Smooth muscle cell (in vitro differentiated cells): Measurements from ENCODE around the gene KRTAP4-9. TPM values are rescaled to one million over a fixed set of nuclear protein-coding genes. Genes with fewer than 3 reads are reported as not detected.
A peak's percentile ranks its signal among the peaks of the same experiment; 100 is the strongest.

ENCODE experiments used
- DNase-seq: peaks from one replicate; lab custom pipeline; 2025; ENCODE audit not compliant: unreplicated experiment; lab: John Stamatoyannopoulos, UW
- H2AFZ ChIP-seq: fragments of 200-600 bp; sonication (generic); 2 replicates; pipeline ENCODE4 v1.6.0; 2016; ENCODE audit warnings: antibody characterized with exemption, low read depth, mild to moderate bottlenecking
- H3F3A ChIP-seq: fragments of 200-600 bp; sonication (generic); 2 replicates; pipeline ENCODE4 v1.6.0; 2017; ENCODE audit warnings: antibody characterized with exemption, low read depth
- H3K27ac ChIP-seq: fragments of 200-600 bp; sonication (generic); 2 replicates; pipeline ENCODE4 v1.5.1; 2016; ENCODE audit warnings: low read depth, mild to moderate bottlenecking
- H3K27me3 ChIP-seq: fragments of 200-600 bp; sonication (generic); 2 replicates; pipeline ENCODE4 v1.6.1; 2016; ENCODE audit warnings: low read depth, mild to moderate bottlenecking
- H3K36me3 ChIP-seq: fragments of 200-600 bp; sonication (generic); 2 replicates; pipeline ENCODE4 v1.5.1; 2016; ENCODE audit warnings: low read depth
- H3K4me1 ChIP-seq: fragments of 200-600 bp; sonication (generic); 2 replicates; pipeline ENCODE4 v1.5.1; 2016; ENCODE audit warnings: low read depth
- H3K4me2 ChIP-seq: fragments of 200-600 bp; sonication (generic); 2 replicates; pipeline ENCODE4 v1.6.0; 2016; ENCODE audit warnings: mild to moderate bottlenecking
- H3K4me3 ChIP-seq: fragments of 200-600 bp; sonication (generic); 2 replicates; pipeline ENCODE4 v1.5.1; 2016; ENCODE audit warnings: mild to moderate bottlenecking
- H3K79me2 ChIP-seq: fragments of 200-600 bp; sonication (generic); 2 replicates; pipeline ENCODE4 v1.6.0; 2016; ENCODE audit warnings: low read depth, mild to moderate bottlenecking
- H3K9ac ChIP-seq: fragments of 200-600 bp; sonication (generic); 2 replicates; pipeline ENCODE4 v1.6.0; 2016; ENCODE audit warnings: low read depth
- H3K9me3 ChIP-seq: fragments of 200-600 bp; sonication (generic); replicated peaks from 2 replicates; pipeline ENCODE4 v1.5.1; 2016; ENCODE audit warnings: low read depth
- H4K20me1 ChIP-seq: fragments of 200-600 bp; sonication (generic); 2 replicates; pipeline ENCODE4 v1.6.0; 2016; ENCODE audit warnings: low read depth
- CTCF ChIP-seq: fragments of 200-600 bp; sonication (generic); IDR thresholded peaks from 2 replicates; pipeline ENCODE4 v1.5.1; 2017; ENCODE audit warnings: borderline replicate concordance, mild to moderate bottlenecking, antibody characterized with exemption; ENCODE audit not compliant: insufficient read depth, poor library complexity, severe bottlenecking
- WGBS: methylation state at CpG from one replicate; pipeline ENCODE4 v1.1.7; 2016; ENCODE audit warnings: low lambda C conversion rate; 5-methylcytosine and 5-hydroxymethylcytosine counted together
- polyA plus RNA-seq: library from polyadenylated mRNA; unstranded; fragments of >200 nt; fragmentation: Nextera tagmentation; extraction: Ambion mirVana; gene quantifications from 2 replicates; pipeline ENCODE4 v1.2.1, GENCODE V29; 2016
- total RNA-seq: library from RNA; depleted of rRNA; stranded (reverse); fragments of >200 nt; gene quantifications from 2 replicates; pipeline ENCODE4 v1.2.3, GENCODE V29; 2014

Gene KRTAP4-9
- total and polyA plus RNA-seq, 2 experiments from 2014 or later, result not detected

- Histone ChIP-seq H3K27ac (no peak within 1 kb of the TSS), H2AFZ (no peak within 1 kb of the TSS), H3K9ac (no peak within 1 kb of the TSS), H3K9me3 (no peaks in the 10 kb centered on the region), H3K27me3 (no peaks in the 10 kb centered on the region), H3F3A (no peaks in the 10 kb centered on the region), H4K20me1 (no peaks in the 10 kb centered on the region), H3K4me2 (no peak within 1 kb of the TSS), H3K36me3 (no peaks in the 10 kb centered on the region), H3K4me3 (no peak within 1 kb of the TSS), H3K4me1 (no peaks in the 10 kb centered on the region), H3K79me2 (no peaks in the 10 kb centered on the region)
- 84% methylated on average over 2 of the region's 2 CpGs for WGBS
- DNase-seq, result no peak
- TF ChIP-seq CTCF, result no peak
Measured at GRCh38 chr17:41149652-41149985, 44.4 kb downstream of the KRTAP4-9 start, which contains the start of gene KRTAP4-5. TSS of gene KRTAP4-5 (minus strand) at chr17:41149825. CDS start at chr17:41149767, 58 bp downstream.

- no peaks in the 10 kb centered on the region for H3K9me3 ChIP-seq
- H4K20me1 ChIP-seq, result no peaks in the 10 kb centered on the region
- H3K9ac ChIP-seq, result no peak overlapping the region
- H3K36me3 ChIP-seq, result no peaks in the 10 kb centered on the region
- no peaks in the 10 kb centered on the region for H3K4me1 ChIP-seq
- DNase-seq, result no peak
- no peak overlapping the region for H3K4me3 ChIP-seq
- no peaks in the 10 kb centered on the region for H3K79me2 ChIP-seq
- no peak overlapping the region for H2AFZ ChIP-seq
- H3K27ac ChIP-seq, result no peak overlapping the region
- WGBS, result 87% methylated on average over 4 of the region's 4 CpGs
- no peaks in the 10 kb centered on the region for H3K27me3 ChIP-seq
- no peaks in the 10 kb centered on the region for H3F3A ChIP-seq
- TF ChIP-seq CTCF, result no peak
- no peak overlapping the region for H3K4me2 ChIP-seq
Measured at GRCh38 chr17:41150026-41150425, 44.8 kb downstream of the KRTAP4-9 start.

GRCh38 chr17:41151525-41151924, 46.3 kb downstream of the KRTAP4-9 start:
- Histone ChIP-seq H3K9me3 (no peaks in the 10 kb centered on the region), H3K79me2 (no peaks in the 10 kb centered on the region), H2AFZ (no peak overlapping the region), H3F3A (no peaks in the 10 kb centered on the region), H3K4me1 (no peaks in the 10 kb centered on the region), H4K20me1 (no peaks in the 10 kb centered on the region), H3K4me2 (no peak overlapping the region), H3K27me3 (no peaks in the 10 kb centered on the region), H3K36me3 (no peaks in the 10 kb centered on the region), H3K9ac (no peak overlapping the region), H3K4me3 (no peak overlapping the region), H3K27ac (no peak overlapping the region)
- DNase-seq, result no peak
- WGBS, result 95% methylated on average over 2 of the region's 2 CpGs
- TF ChIP-seq CTCF, result no peak

GRCh38 chr17:41153856-41154255, 48.7 kb downstream of the KRTAP4-9 start:
- H4K20me1 ChIP-seq, result no peaks in the 10 kb centered on the region
- no peak overlapping the region for H3K9ac ChIP-seq
- WGBS, result 7% methylated on average over 2 of the region's 2 CpGs
- H3K27me3 ChIP-seq, result no peaks in the 10 kb centered on the region
- no peak overlapping the region for H3K4me3 ChIP-seq
- no peaks in the 10 kb centered on the region for H3K4me1 ChIP-seq
- H3F3A ChIP-seq, result no peaks in the 10 kb centered on the region
- H3K36me3 ChIP-seq, result no peaks in the 10 kb centered on the region
- H3K4me2 ChIP-seq, result no peak overlapping the region
- H3K79me2 ChIP-seq, result no peaks in the 10 kb centered on the region
- no peak for TF ChIP-seq CTCF
- DNase-seq, result no peak
- no peak overlapping the region for H3K27ac ChIP-seq
- no peaks in the 10 kb centered on the region for H3K9me3 ChIP-seq
- peak overlapping the region; percentile 26 for H2AFZ ChIP-seq
